Measurements from ENCODE around the gene LACC1.

DNA sequence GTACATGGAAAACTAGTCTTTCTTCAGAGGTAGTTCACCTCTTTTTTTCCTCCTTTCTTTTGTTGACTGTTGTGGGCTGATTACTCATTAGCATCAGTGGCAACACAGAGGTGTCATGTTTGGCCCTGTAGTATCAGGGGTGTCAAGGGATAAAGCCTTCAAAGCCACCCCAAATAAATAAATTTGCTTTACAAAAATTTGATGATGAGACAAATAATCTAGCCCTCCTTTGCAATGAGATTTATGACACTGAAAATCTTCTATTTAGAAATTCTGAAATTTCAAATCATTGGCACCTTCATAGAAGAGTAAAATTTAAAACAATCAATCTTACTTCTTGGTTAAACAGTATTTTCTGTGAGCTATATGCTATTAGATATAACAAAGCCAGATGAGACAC lies 1.9 kb downstream of the LACC1 start:
- TF ChIP-seq, protein P1, sequence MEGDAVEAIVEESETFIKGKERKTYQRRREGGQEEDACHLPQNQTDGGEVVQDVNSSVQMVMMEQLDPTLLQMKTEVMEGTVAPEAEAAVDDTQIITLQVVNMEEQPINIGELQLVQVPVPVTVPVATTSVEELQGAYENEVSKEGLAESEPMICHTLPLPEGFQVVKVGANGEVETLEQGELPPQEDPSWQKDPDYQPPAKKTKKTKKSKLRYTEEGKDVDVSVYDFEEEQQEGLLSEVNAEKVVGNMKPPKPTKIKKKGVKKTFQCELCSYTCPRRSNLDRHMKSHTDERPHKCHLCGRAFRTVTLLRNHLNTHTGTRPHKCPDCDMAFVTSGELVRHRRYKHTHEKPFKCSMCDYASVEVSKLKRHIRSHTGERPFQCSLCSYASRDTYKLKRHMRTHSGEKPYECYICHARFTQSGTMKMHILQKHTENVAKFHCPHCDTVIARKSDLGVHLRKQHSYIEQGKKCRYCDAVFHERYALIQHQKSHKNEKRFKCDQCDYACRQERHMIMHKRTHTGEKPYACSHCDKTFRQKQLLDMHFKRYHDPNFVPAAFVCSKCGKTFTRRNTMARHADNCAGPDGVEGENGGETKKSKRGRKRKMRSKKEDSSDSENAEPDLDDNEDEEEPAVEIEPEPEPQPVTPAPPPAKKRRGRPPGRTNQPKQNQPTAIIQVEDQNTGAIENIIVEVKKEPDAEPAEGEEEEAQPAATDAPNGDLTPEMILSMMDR (IDR thresholded peaks at IDR 0.05; ENCODE audit: low read depth, low read length) = no peak
- TF ChIP-seq, protein P2, sequence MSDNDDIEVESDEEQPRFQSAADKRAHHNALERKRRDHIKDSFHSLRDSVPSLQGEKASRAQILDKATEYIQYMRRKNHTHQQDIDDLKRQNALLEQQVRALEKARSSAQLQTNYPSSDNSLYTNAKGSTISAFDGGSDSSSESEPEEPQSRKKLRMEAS (IDR thresholded peaks at IDR 0.05; ENCODE audit: low read depth, low read length) = no peak
- TF ChIP-seq POLR2A (IDR thresholded peaks at IDR 0.05; ENCODE audit: extremely low read depth, insufficient read length) = no peak

All from NB4 (cell line).